Common myeloid progenitor, CD34-positive (primary cell): ENCODE results near the gene TEX19.

ENCODE experiments used
- CTCF ChIA-PET: fragments of 350-600 bp; sonication (Branson Sonifier 250); formaldehyde crosslinking; loops from one replicate; lab custom pipeline; 2021; ENCODE audit warnings: antibody characterized with exemption; lab: Charles Lee
- POLR2A ChIA-PET: fragments of 350-600 bp; sonication (Branson Sonifier 250); formaldehyde crosslinking; loops from one replicate; lab custom pipeline; 2021; ENCODE audit warnings: antibody characterized with exemption; lab: Charles Lee
- DNase-seq, 3 donors: peaks; one replicate each; pipeline versions ENCODE4 v3.0.0 to v3.0.0-alpha.2; 2013
- H3K27ac ChIP-seq, 2 experiments: 1 replicate in 1 of 2; 2 replicates in 1 of 2; pipeline ENCODE4 v1.7.0; 2013; ENCODE audit warnings: inconsistent platforms in 2 of 2, low read length in 2 of 2, mild to moderate bottlenecking in 2 of 2, low read depth in 1 of 2, moderate library complexity in 1 of 2; ENCODE audit not compliant: severe bottlenecking in 2 of 2, insufficient read depth in 1 of 2, poor library complexity in 1 of 2
- H3K27me3 ChIP-seq, 5 experiments: replicated peaks in 2 of 5; 1 replicate in 3 of 5; 2 replicates in 2 of 5; pipeline versions ENCODE4 v1.6.1 to v1.7.0; 2013; ENCODE audit warnings: low read length in 4 of 5, mild to moderate bottlenecking in 2 of 5, moderate library complexity in 2 of 5, inconsistent platforms in 1 of 5; ENCODE audit not compliant: insufficient read depth in 5 of 5, control insufficient read depth in 4 of 5
- H3K36me3 ChIP-seq, 4 experiments: 1 replicate in 2 of 4; 2 replicates in 2 of 4; pipeline versions ENCODE4 v1.6.1 to v1.7.0; 2013; ENCODE audit warnings: low read length in 3 of 4, control low read depth in 1 of 4, mild to moderate bottlenecking in 1 of 4; ENCODE audit not compliant: control insufficient read depth in 4 of 4, insufficient read depth in 4 of 4
- H3K4me1 ChIP-seq, 4 experiments: 1 replicate in 3 of 4; 2 replicates in 1 of 4; pipeline versions ENCODE4 v1.6.1 to v1.7.1; 2013; ENCODE audit warnings: low read length in 3 of 4, mild to moderate bottlenecking in 3 of 4, control low read depth in 1 of 4, inconsistent platforms in 1 of 4, moderate library complexity in 1 of 4; ENCODE audit not compliant: control insufficient read depth in 4 of 4, insufficient read depth in 4 of 4; ENCODE audit errors: control extremely low read depth in 1 of 4
- H3K4me3 ChIP-seq, 7 experiments: 1 replicate in 4 of 7; 2 replicates in 3 of 7; pipeline versions ENCODE4 v1.5.1 to v1.7.0; 2013; ENCODE audit warnings: mild to moderate bottlenecking in 7 of 7, low read length in 6 of 7, moderate library complexity in 6 of 7, inconsistent platforms in 2 of 7, low read depth in 2 of 7, control low read depth in 1 of 7; ENCODE audit not compliant: insufficient read depth in 4 of 7, control insufficient read depth in 1 of 7; ENCODE audit errors: extremely low read depth in 1 of 7
- H3K9me3 ChIP-seq, 5 experiments: 1 replicate in 4 of 5; 2 replicates in 1 of 5; pipeline versions ENCODE4 v1.6.1 to v1.7.1; 2013; ENCODE audit warnings: low read length in 4 of 5, mild to moderate bottlenecking in 2 of 5, inconsistent platforms in 1 of 5, low read depth in 1 of 5, moderate library complexity in 1 of 5; ENCODE audit not compliant: control insufficient read depth in 4 of 5, insufficient read depth in 2 of 5; ENCODE audit errors: control extremely low read depth in 1 of 5
- whole genome bisulfite sequencing: methylation state at CpG from one replicate; pipeline ENCODE4 v1.1.5; 2013; ENCODE audit not compliant: insufficient coverage; 5-methylcytosine and 5-hydroxymethylcytosine counted together

Gene TEX19

GRCh38 chr17:82387705-82388106 lies 28.7 kb downstream of the TEX19 start:
- H3K4me3 ChIP-seq, result no peak overlapping the region
- H3K4me1 ChIP-seq, result peaks cover 0 to 10% (median 9%) of the 10 kb centered on the region in 4 experiments
- peaks cover 0 to 12% (median 7%) of the 10 kb centered on the region in 4 experiments for H3K36me3 ChIP-seq
- ChIA-PET POLR2A (no interaction called here), CTCF (no interaction called here)
- DNase-seq, result no peak
- WGBS, result 70% methylated on average over 3 of the region's 3 CpGs
- no peaks in the 10 kb centered on the region for H3K9me3 ChIP-seq
- H3K27ac ChIP-seq, result no peak overlapping the region
- H3K27me3 ChIP-seq, result peaks cover 0 to 42% (median 10%) of the 10 kb centered on the region in 5 experiments

GRCh38 chr17:82388223-82388921 lies 29.3 kb downstream of the TEX19 start:
- peaks cover 0 to 10% (median 9%) of the 10 kb centered on the region in 4 experiments for H3K4me1 ChIP-seq
- WGBS, result 87% methylated on average over 18 of the region's 34 CpGs
- ChIA-PET CTCF (interaction anchor here (0.7 kb wide), 1 partner anchor 36 kb away, joined by 3 read pairs; no protein-coding TSS in a partner anchor), POLR2A (no interaction called here)
- no peak overlapping the region for H3K4me3 ChIP-seq
- peaks cover 4 to 17% (median 11%) of the 10 kb centered on the region in 4 experiments for H3K36me3 ChIP-seq
- H3K27me3 ChIP-seq, result peaks cover 0 to 38% (median 10%) of the 10 kb centered on the region in 5 experiments
- H3K27ac ChIP-seq, result no peak overlapping the region
- no peak for DNase-seq
- H3K9me3 ChIP-seq, result no peaks in the 10 kb centered on the region

GRCh38 chr17:82388922-82389283 lies 29.9 kb downstream of the TEX19 start:
- CTCF ChIA-PET, result no interaction called here

GRCh38 chr17:82389379-82389778 lies 30.3 kb downstream of the TEX19 start:
- Histone ChIP-seq H3K9me3 (no peaks in the 10 kb centered on the region), H3K4me1 (peaks cover 0 to 10% (median 9%) of the 10 kb centered on the region in 4 experiments), H3K27ac (no peak overlapping the region), H3K36me3 (peaks cover 4 to 23% (median 13%) of the 10 kb centered on the region in 4 experiments), H3K27me3 (peaks cover 0 to 28% (median 10%) of the 10 kb centered on the region in 5 experiments), H3K4me3 (no peak overlapping the region)
- ChIA-PET CTCF (no interaction called here), POLR2A (no interaction called here)
- no peak for DNase-seq
- WGBS, result 92% methylated on average over 10 of the region's 10 CpGs

More at GRCh38 chr17:82388922-82389283, 29.9 kb downstream of the TEX19 start:
- peaks cover 0 to 10% (median 9%) of the 10 kb centered on the region in 4 experiments for H3K4me1 ChIP-seq
- H3K36me3 ChIP-seq, result peaks cover 4 to 21% (median 12%) of the 10 kb centered on the region in 4 experiments
- DNase-seq, result no peak
- no peak overlapping the region for H3K4me3 ChIP-seq
- H3K27me3 ChIP-seq, result peaks cover 0 to 33% (median 10%) of the 10 kb centered on the region in 5 experiments
- H3K9me3 ChIP-seq, result no peaks in the 10 kb centered on the region
- 92% methylated on average over 16 of the region's 21 CpGs for WGBS
- no peak overlapping the region for H3K27ac ChIP-seq
- POLR2A ChIA-PET, result no interaction called here

GRCh38 chr17:82390015-82390859 lies 31.2 kb downstream of the TEX19 start:
- ChIA-PET CTCF (interaction anchor here (0.9 to 1.2 kb wide), 3 partner anchors 11 to 20 kb away, joined by 3 read pairs; no protein-coding TSS in a partner anchor), POLR2A (no interaction called here)
- 95% methylated on average over 21 of the region's 34 CpGs for WGBS
- H3K27ac ChIP-seq, result no peak overlapping the region
- DNase-seq, result no peak
- H3K36me3 ChIP-seq, result peaks cover 4 to 25% (median 15%) of the 10 kb centered on the region in 4 experiments
- H3K27me3 ChIP-seq, result peaks cover 0 to 19% (median 7%) of the 10 kb centered on the region in 5 experiments
- no peaks in the 10 kb centered on the region for H3K9me3 ChIP-seq
- H3K4me1 ChIP-seq, result peaks cover 0 to 10% (median 9%) of the 10 kb centered on the region in 4 experiments
- H3K4me3 ChIP-seq, result no peak overlapping the region

- Histone ChIP-seq H3K27me3 (peaks cover 0 to 12% (median 4%) of the 10 kb centered on the region in 5 experiments), H3K9me3 (no peaks in the 10 kb centered on the region), H3K4me3 (no peak overlapping the region), H3K36me3 (peaks cover 4 to 25% (median 15%) of the 10 kb centered on the region in 4 experiments), H3K4me1 (peaks cover 0 to 10% (median 9%) of the 10 kb centered on the region in 4 experiments), H3K27ac (no peak overlapping the region)
- POLR2A ChIA-PET, result no interaction called here
- CTCF ChIA-PET, result interaction anchor here (0.9 to 1.2 kb wide), 3 partner anchors 12 to 21 kb away, joined by 3 read pairs; no protein-coding TSS in a partner anchor
- WGBS, result 98% methylated on average over 8 of the region's 13 CpGs
- DNase-seq, result no peak
Observed at GRCh38 chr17:82390860-82391435, 31.9 kb downstream of the TEX19 start.
